Adrenal gland (tissue), 12 donors: ENCODE results near the gene C11orf42. TPM values are rescaled to one million over a fixed set of nuclear protein-coding genes. Genes with fewer than 3 reads are reported as not detected.

Experiments
- DNase-seq, 7 donors: peaks; one replicate each; pipeline ENCODE4 v3.0.0-alpha.2; 2019 to 2020
- H3K27ac ChIP-seq, 5 donors: fragments of 200-600 bp; sonication (generic) in 4 of 5; 1 replicate in 3 of 5; 2 replicates in 2 of 5; pipeline versions ENCODE4 v1.5.1 to v1.8.0; 2016 to 2020; ENCODE audit warnings: mild to moderate bottlenecking in 1 of 5
- H3K27me3 ChIP-seq: fragments of 200-600 bp; 2 replicates; pipeline ENCODE4 v1.8.0; 2021
- H3K36me3 ChIP-seq, 2 donors: fragments of 200-600 bp; replicated peaks in 1 of 2; 1 replicate in 1 of 2; 2 replicates in 1 of 2; pipeline versions ENCODE4 v1.5.1 to v1.8.0; 2018 to 2022
- H3K4me1 ChIP-seq, 2 donors: fragments of 200-600 bp; replicated peaks in 1 of 2; 1 replicate in 1 of 2; 2 replicates in 1 of 2; pipeline versions ENCODE4 v1.5.1 to v1.8.0; 2018 to 2021
- H3K4me3 ChIP-seq, 4 donors: fragments of 200-600 bp; sonication (generic) in 3 of 4; one replicate each; pipeline ENCODE4 v1.5.1; 2016 to 2018
- H3K9me3 ChIP-seq, 3 donors: fragments of 200-600 bp; sonication (generic) in 1 of 3; replicated peaks in 1 of 3; 1 replicate in 2 of 3; 2 replicates in 1 of 3; pipeline versions ENCODE4 v1.5.1 to v1.8.0; 2016 to 2021
- POLR2A ChIP-seq, 2 donors: fragments of 450-650 bp; IDR thresholded peaks; one replicate each; pipeline ENCODE4 v1.6.1; 2017; ENCODE audit warnings: antibody characterized with exemption in 2 of 2, mild to moderate bottlenecking in 2 of 2, moderate library complexity in 1 of 2
- WGBS, 4 donors: extraction: QIAGEN DNeasy Blood & Tissue Kit in 2 of 4; methylation state at CpG; one replicate each; pipeline versions ENCODE4 v1.1.5 to v1.1.7; 2013 to 2017; 5-methylcytosine and 5-hydroxymethylcytosine counted together
- intact Hi-C, 2 donors: fragments of 100-400 bp; cut with DNase I; formaldehyde crosslinking; loops; one replicate each; pipeline versions ENCODE4 v1.14.1 to v1.15.0; 2022 to 2023
- polyA plus RNA-seq, 3 donors: library from polyadenylated mRNA; stranded (reverse); fragments of 200-250 nt in 2 of 3; fragments of 350-450 nt in 1 of 3; fragmentation: Illumina TruSeq in 1 of 3; extraction: RNeasy Lipid Tissue Mini Kit (QIAGEN cat#74804) in 1 of 3; gene quantifications; one replicate each; pipeline ENCODE4 v1.2.3, GENCODE V29; 2013 to 2014
- total RNA-seq, 9 donors: library from RNA; depleted of rRNA in 4 of 9; stranded (reverse); fragments of >200 nt in 4 of 9; fragments of 120-200 nt in 1 of 9; fragmentation: NEBNext Ultra II Directional in 1 of 9; extraction: Animal tissue kit (Norgen Biotek cat#: 25700) in 1 of 9; gene quantifications; one replicate each; pipeline versions ENCODE4 v1.1.0 to v1.2.4, GENCODE V29; 2013 to 2023
- TF ChIP-seq, protein P1 (sequence below), 6 experiments: fragments of 450-650 bp in 4 of 6; fragments of 200-600 bp in 2 of 6; sonication (generic) in 1 of 6; IDR thresholded peaks; 1 replicate in 5 of 6; 2 replicates in 1 of 6; pipeline versions ENCODE4 v1.5.1 to v1.8.0; 2016 to 2021; ENCODE audit warnings: antibody characterized with exemption in 6 of 6, mild to moderate bottlenecking in 2 of 6, moderate library complexity in 1 of 6
- donor health status: healthy with polysubstance abuse.
- donor health status: Bipolar disorder and iron deficiency.
- donor health status: DM: yes; HTN: yes; CAD: no.
- donor health status: DM: no; HTN: no; CAD: no.
- donor health status: DM: no; HTN: no; CAD: no.
- donor health status: DM: yes; HTN: yes; CAD: no.

Gene C11orf42
- total and polyA plus RNA-seq, 12 donors: not detected

DNA sequence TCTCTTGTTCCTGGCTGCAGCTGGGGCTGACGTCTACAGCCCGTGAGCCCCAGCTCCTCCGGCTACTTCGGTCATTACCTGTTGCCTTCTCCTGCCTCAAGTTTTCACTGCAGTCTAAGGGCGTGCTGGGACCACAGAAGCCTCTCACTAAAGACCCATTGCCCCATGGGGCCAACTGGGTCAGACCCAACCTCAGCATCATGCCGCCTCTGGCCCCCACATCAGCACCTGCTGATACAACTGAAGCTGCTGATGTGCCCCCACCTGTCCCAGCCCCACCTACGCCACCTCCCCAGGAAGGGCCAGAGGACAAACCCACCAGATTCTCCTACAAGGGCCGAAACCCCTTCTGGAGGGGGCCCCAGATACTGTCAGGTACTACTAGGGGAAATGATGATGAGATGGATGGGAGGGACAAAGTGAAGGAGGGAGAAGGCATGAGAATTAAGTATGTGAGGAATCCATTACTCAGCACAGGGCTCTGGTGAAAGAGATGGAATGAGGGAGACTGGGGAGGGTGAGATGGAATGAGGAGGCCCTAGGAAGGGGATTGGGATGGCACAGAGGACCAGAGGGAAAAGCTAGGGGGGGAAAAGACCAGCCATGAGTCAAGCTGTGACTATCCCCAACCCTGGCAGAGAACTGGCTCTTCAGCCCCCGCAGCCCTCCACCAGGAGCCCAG, 5.1 kb downstream of the C11orf42 start:
- WGBS, 4 donors: 93 to 98% (median 97%) methylated on average over 9 of the region's 9 CpGs
- intact Hi-C loops: no loop called here
- Histone ChIP-seq H3K27ac (no peak overlapping the region), H3K4me3 (no peak overlapping the region), H3K27me3 (no peaks in the 10 kb centered on the region), H3K4me1 (no peaks in the 10 kb centered on the region), H3K36me3 (peaks cover 0 to 45% of the 10 kb centered on the region in 2 donors), H3K9me3 (no peaks in the 10 kb centered on the region)
- DNase-seq: no peak
- TF ChIP-seq POLR2A (IDR thresholded peaks at IDR 0.05): no peak
- TF ChIP-seq, protein P1, sequence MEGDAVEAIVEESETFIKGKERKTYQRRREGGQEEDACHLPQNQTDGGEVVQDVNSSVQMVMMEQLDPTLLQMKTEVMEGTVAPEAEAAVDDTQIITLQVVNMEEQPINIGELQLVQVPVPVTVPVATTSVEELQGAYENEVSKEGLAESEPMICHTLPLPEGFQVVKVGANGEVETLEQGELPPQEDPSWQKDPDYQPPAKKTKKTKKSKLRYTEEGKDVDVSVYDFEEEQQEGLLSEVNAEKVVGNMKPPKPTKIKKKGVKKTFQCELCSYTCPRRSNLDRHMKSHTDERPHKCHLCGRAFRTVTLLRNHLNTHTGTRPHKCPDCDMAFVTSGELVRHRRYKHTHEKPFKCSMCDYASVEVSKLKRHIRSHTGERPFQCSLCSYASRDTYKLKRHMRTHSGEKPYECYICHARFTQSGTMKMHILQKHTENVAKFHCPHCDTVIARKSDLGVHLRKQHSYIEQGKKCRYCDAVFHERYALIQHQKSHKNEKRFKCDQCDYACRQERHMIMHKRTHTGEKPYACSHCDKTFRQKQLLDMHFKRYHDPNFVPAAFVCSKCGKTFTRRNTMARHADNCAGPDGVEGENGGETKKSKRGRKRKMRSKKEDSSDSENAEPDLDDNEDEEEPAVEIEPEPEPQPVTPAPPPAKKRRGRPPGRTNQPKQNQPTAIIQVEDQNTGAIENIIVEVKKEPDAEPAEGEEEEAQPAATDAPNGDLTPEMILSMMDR (IDR thresholded peaks at IDR 0.05): no peak

DNA sequence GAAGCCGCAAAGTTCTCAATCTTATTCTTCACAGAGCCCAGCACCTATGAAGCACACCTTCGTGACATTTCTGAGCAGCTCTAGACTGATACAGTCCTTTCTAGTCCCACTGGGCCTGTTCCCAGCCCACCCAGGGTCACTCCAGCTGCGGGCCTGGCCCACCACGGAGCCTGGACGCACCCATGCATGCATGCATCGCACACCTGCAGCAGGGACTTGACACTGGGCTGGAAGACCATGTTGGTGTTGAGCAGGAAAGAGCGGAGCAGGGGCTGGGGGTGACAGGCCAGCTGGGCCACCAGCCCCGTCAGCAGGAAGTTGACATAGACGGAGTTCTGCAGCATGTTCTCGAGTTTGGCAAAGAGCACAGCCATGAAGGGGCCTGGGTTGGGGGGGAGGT, 9.2 kb downstream of the C11orf42 start:
- no peak for TF ChIP-seq POLR2A (IDR thresholded peaks at IDR 0.05)
- TF ChIP-seq, protein P1 (IDR thresholded peaks at IDR 0.05): no peak
- Histone ChIP-seq H3K27me3 (no peaks in the 10 kb centered on the region), H3K27ac (no peak overlapping the region), H3K36me3 (peaks cover 0 to 79% of the 10 kb centered on the region in 2 donors), H3K9me3 (no peaks in the 10 kb centered on the region), H3K4me1 (no peaks in the 10 kb centered on the region), H3K4me3 (no peak overlapping the region)
- intact Hi-C loops: no loop called here
- WGBS, 4 donors: 96 to 100% (median 97%) methylated on average over 1 to 10 of the region's 10 CpGs
- no peak for DNase-seq

DNA sequence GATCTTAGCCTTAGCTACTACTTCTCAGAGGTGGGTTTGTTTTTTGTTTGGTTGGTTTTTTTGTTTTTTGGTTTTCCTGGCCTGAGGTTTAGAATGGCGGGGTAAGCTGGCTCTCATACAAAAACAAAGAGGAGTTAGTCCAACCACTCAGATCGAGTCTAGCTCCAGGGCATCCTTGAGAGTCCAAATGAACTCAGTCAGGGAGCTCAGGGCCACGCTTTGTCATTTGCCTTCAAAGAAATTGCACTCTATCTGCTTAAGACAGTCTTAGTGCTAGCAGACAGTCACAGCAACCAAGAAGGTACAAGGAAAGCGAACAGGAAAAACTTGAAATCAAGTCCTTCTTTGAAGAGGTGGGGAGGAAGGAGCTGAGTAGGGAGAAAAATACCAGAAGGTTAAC, 11.1 kb downstream of the C11orf42 start:
- Histone ChIP-seq H3K27ac (no peak overlapping the region), H3K4me3 (no peak overlapping the region), H3K9me3 (no peaks in the 10 kb centered on the region), H3K27me3 (no peaks in the 10 kb centered on the region), H3K4me1 (no peaks in the 10 kb centered on the region), H3K36me3 (peaks cover 0 to 79% of the 10 kb centered on the region in 2 donors)
- DNase-seq: no peak
- intact Hi-C loops: no loop called here
- TF ChIP-seq POLR2A (IDR thresholded peaks at IDR 0.05): no peak
- TF ChIP-seq, protein P1 (IDR thresholded peaks at IDR 0.05): no peak
- WGBS, 4 donors: 80 to 85% (median 83%) methylated on average over 4 of the region's 4 CpGs

DNA sequence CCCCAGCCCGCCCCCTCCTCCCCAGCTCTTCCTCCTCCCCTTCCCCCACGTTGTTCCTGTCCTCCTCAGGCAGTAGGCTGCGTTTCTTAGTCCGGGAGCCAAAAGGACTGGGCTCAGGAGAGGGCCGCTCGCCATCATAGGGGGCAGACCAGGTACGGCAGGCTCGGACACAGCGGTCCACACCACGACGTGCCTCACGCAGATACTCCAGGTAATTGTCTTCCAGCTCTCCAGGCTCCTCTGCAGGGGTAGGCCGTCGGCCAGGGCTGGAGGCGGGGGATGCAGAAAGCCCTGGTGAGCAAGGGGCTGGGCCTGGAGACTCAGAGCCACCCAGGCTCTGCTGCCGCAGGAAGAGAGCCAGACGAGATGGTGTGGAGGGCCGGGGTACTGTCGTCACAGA, 12.4 kb downstream of the C11orf42 start:
- TF ChIP-seq POLR2A (IDR thresholded peaks at IDR 0.05): no peak
- TF ChIP-seq, protein P1 (IDR thresholded peaks at IDR 0.05): no peak
- no peaks in the 10 kb centered on the region for H3K27me3 ChIP-seq
- no peak overlapping the region for H3K4me3 ChIP-seq
- H3K4me1 ChIP-seq: no peaks in the 10 kb centered on the region
- intact Hi-C loops: no loop called here
- H3K36me3 ChIP-seq: peaks cover 0 to 84% of the 10 kb centered on the region in 2 donors
- no peak overlapping the region for H3K27ac ChIP-seq
- WGBS, 4 donors: 92 to 95% (median 94%) methylated on average over 12 to 19 of the region's 19 CpGs
- H3K9me3 ChIP-seq: no peaks in the 10 kb centered on the region
- DNase-seq: no peak
